Breast epithelium (tissue), 4 donors: ENCODE measurements around the gene HSPB6. TPM values are rescaled to one million over a fixed set of nuclear protein-coding genes. Genes with fewer than 3 reads are reported as not detected.

Source experiments
- DNase-seq, 2 donors: peaks; one replicate each; pipeline ENCODE4 v3.0.0-alpha.2; 2019; ENCODE audit warnings: low spot score in 2 of 2
- H3K27ac ChIP-seq, 2 donors: fragments of 200-600 bp; sonication (generic) in 1 of 2; one replicate each; pipeline ENCODE4 v1.5.1; 2016 to 2019; ENCODE audit warnings: mild to moderate bottlenecking in 1 of 2
- H3K27me3 ChIP-seq, 2 donors: fragments of 200-600 bp; sonication (generic) in 1 of 2; one replicate each; pipeline versions ENCODE4 v1.5.1 to v1.6.0; 2017 to 2019; ENCODE audit warnings: control low read depth in 1 of 2, mild to moderate bottlenecking in 1 of 2
- H3K36me3 ChIP-seq: fragments of 200-600 bp; one replicate; pipeline ENCODE4 v1.5.1; 2019
- H3K4me1 ChIP-seq, 2 donors: fragments of 200-600 bp; sonication (generic); one replicate each; pipeline ENCODE4 v1.5.1; 2016 to 2019; ENCODE audit warnings: control low read depth in 1 of 2
- H3K4me3 ChIP-seq, 3 donors: fragments of 200-600 bp; sonication (generic); 1 replicate in 2 of 3; 2 replicates in 1 of 3; pipeline ENCODE4 v1.5.1; 2016 to 2019; ENCODE audit warnings: mild to moderate bottlenecking in 3 of 3, moderate library complexity in 2 of 3
- H3K9me3 ChIP-seq, 2 donors: fragments of 200-600 bp; sonication (generic) in 1 of 2; one replicate each; pipeline ENCODE4 v1.5.1; 2016 to 2019; ENCODE audit warnings: control low read depth in 1 of 2
- POLR2A ChIP-seq: fragments of 450-650 bp; IDR thresholded peaks from one replicate; pipeline ENCODE4 v1.6.1; 2016; ENCODE audit warnings: antibody characterized with exemption, mild to moderate bottlenecking, moderate library complexity
- POLR2AphosphoS5 ChIP-seq, 3 donors: sonication (generic); formaldehyde crosslinking; IDR thresholded peaks; one replicate each; pipeline ENCODE4 v1.6.1; 2017; ENCODE audit warnings: antibody characterized with exemption in 3 of 3
- intact Hi-C: fragments of 100-400 bp; cut with DNase I; formaldehyde crosslinking; loops from one replicate; pipeline ENCODE4 v1.15.1; 2023; ENCODE audit warnings: low total_unique reads
- total RNA-seq, 3 donors: library from RNA; depleted of rRNA; stranded (reverse); fragments of >200 nt; gene quantifications; one replicate each; pipeline ENCODE4 v1.1.0, GENCODE V29; 2016
- TF ChIP-seq, protein P1 (sequence below), 3 donors: fragments of 450-650 bp; IDR thresholded peaks; one replicate each; pipeline ENCODE4 v1.5.1; 2016 to 2017; ENCODE audit warnings: antibody characterized with exemption in 3 of 3, mild to moderate bottlenecking in 3 of 3, moderate library complexity in 3 of 3

The HSPB6 gene
- total RNA-seq, 3 donors from 2014 or later = 31.0 to 144 (median 81.9) TPM

DNA sequence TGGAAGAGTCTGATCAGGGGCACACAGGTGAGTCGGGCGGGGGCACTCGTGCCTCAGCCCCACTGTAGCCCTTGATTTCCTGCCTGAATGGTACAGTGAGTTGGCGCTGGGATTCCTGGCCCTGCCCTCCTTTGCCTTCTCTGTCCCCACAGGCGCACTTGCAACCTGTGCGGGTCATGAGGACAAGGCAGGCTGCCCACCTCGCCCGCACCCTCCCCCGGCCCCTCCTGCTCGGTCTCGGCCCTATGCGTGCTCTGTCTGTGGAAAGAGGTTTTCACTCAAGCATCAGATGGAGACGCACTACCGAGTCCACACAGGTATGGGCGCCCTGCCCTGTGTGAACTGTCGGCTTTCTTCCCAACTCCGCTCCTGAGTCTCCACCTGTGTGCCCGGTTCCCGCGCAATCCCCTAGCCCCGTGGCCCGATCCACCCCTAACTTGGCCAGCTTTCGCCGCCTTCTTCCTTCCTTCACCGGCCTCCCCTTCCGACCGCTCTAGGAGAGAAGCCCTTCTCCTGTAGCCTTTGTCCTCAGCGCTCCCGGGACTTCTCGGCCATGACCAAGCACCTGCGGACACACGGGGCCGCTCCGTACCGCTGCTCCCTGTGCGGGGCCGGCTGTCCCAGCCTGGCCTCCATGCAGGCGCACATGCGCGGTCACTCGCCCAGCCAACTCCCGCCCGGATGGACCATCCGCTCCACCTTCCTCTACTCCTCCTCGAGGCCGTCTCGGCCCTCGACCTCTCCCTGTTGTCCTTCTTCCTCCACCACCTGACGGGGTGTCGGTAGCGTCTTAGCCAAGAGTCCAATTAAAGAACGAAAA, 40.6 kb downstream of the HSPB6 start:
- intact Hi-C loops = no loop called here
- no peaks in the 10 kb centered on the region for H3K36me3 ChIP-seq
- H3K4me1 ChIP-seq = peaks cover 17 to 19% of the 10 kb centered on the region in 2 donors
- peak overlapping the region; percentile 88 to 93 for H3K27ac ChIP-seq
- H3K4me3 ChIP-seq = peak overlapping the region; percentile 76 to 93 (median 90)
- TF ChIP-seq POLR2AphosphoS5 (IDR thresholded peaks at IDR 0.05) = no peak
- TF ChIP-seq, protein P1, sequence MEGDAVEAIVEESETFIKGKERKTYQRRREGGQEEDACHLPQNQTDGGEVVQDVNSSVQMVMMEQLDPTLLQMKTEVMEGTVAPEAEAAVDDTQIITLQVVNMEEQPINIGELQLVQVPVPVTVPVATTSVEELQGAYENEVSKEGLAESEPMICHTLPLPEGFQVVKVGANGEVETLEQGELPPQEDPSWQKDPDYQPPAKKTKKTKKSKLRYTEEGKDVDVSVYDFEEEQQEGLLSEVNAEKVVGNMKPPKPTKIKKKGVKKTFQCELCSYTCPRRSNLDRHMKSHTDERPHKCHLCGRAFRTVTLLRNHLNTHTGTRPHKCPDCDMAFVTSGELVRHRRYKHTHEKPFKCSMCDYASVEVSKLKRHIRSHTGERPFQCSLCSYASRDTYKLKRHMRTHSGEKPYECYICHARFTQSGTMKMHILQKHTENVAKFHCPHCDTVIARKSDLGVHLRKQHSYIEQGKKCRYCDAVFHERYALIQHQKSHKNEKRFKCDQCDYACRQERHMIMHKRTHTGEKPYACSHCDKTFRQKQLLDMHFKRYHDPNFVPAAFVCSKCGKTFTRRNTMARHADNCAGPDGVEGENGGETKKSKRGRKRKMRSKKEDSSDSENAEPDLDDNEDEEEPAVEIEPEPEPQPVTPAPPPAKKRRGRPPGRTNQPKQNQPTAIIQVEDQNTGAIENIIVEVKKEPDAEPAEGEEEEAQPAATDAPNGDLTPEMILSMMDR (IDR thresholded peaks at IDR 0.05) = no peak
- H3K27me3 ChIP-seq = no peaks in the 10 kb centered on the region
- H3K9me3 ChIP-seq = no peaks in the 10 kb centered on the region
- DNase-seq = peak in 1 of 2 donors; percentile 70

DNA sequence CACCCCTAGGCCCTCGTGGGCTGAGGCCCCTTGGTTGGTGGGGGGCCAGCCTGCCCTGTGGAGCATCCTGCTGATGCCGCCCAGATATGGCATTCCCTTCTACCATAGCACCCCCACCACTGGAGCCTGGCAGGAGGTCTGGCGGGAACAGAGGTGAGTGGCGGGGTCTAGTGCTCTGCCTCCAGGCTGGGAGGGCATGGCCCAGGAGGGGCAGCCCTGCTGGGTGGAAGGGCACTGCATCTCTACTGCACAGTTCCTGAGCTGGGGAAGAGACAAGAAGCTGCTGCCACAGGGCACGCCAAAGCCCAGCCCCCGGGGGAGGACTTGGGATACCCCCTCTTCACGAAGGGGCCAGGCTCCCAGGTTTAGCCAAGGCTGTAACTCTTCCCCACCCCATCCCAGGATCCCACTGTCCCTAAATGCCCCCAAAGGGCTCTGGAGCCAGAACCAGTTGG, 41.4 kb downstream of the HSPB6 start:
- no peaks in the 10 kb centered on the region for H3K36me3 ChIP-seq
- H3K9me3 ChIP-seq = no peaks in the 10 kb centered on the region
- no peak for DNase-seq
- H3K4me3 ChIP-seq = peak overlapping the region in 2 of 3 donors; percentile 90 to 93
- peak overlapping the region; percentile 88 to 93 for H3K27ac ChIP-seq
- intact Hi-C loops = no loop called here
- peaks cover 17 to 19% of the 10 kb centered on the region in 2 donors for H3K4me1 ChIP-seq
- H3K27me3 ChIP-seq = no peaks in the 10 kb centered on the region
- TF ChIP-seq POLR2AphosphoS5 (IDR thresholded peaks at IDR 0.05) = no peak
- no peak for TF ChIP-seq POLR2A
- TF ChIP-seq, protein P1 (IDR thresholded peaks at IDR 0.05) = no peak

DNA sequence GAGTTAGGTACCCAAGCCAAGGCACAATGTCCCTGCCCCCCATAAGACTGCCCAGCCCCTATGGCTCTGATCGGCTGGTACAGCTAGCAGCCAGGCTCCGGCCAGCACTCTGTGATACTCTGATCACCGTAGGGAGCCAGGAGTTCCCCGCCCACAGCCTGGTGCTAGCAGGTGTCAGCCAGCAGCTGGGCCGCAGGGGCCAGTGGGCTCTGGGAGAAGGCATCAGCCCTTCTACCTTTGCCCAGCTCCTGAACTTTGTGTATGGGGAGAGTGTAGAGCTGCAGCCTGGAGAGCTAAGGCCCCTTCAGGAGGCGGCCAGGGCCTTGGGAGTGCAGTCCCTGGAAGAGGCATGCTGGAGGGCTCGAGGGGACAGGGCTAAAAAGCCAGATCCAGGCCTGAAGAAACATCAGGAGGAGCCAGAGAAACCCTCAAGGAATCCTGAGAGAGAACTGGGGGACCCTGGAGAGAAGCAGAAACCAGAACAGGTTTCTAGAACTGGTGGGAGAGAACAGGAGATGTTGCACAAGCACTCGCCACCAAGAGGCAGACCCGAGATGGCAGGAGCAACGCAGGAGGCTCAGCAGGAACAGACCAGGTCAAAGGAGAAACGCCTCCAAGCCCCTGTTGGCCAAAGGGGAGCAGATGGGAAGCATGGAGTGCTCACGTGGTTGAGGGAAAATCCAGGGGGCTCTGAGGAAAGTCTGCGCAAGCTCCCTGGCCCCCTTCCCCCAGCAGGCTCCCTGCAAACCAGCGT, 42.1 kb downstream of the HSPB6 start:
- Histone ChIP-seq H3K4me1 (peaks cover 17 to 19% of the 10 kb centered on the region in 2 donors), H3K9me3 (no peaks in the 10 kb centered on the region), H3K4me3 (no peak overlapping the region), H3K27ac (no peak overlapping the region), H3K27me3 (no peaks in the 10 kb centered on the region), H3K36me3 (no peaks in the 10 kb centered on the region)
- intact Hi-C loops = no loop called here
- no peak for DNase-seq
- TF ChIP-seq POLR2A (no peak), POLR2AphosphoS5 (IDR thresholded peaks at IDR 0.05) (no peak)
- TF ChIP-seq, protein P1 (IDR thresholded peaks at IDR 0.05) = no peak

DNA sequence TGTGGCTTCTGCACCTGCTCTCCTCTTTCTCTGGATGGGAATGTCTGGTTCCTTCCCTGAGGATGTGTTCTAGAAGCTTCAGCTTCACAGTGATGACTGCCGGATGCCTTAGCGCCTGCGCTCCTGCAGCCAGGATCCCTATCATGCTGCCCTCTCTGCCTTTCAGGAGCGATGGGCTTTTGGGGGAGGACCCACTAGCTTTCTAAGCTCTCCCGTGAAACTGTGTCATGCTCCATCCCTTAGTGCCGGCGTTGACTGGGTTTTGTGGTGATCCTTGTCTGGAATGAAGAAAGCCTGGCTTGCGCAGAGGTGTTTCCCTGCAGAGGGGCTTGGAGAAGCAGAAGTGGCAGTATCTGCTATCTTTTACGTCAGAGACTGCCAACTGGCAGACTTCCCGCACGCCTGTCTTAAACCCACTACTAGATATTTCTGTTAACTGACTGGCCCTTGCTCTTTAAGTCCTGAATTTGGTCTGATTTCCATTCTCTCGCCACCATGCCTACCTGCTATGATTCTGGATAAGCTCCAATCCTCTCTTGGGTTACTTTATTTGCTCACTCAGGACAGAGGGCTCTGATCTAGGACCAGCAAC, 42.8 kb downstream of the HSPB6 start:
- Histone ChIP-seq H3K27me3 (no peaks in the 10 kb centered on the region), H3K9me3 (no peaks in the 10 kb centered on the region), H3K4me3 (no peak overlapping the region), H3K36me3 (no peaks in the 10 kb centered on the region), H3K27ac (no peak overlapping the region), H3K4me1 (peaks cover 11 to 12% of the 10 kb centered on the region in 2 donors)
- TF ChIP-seq, protein P1 (IDR thresholded peaks at IDR 0.05) = no peak
- no peak for TF ChIP-seq POLR2AphosphoS5 (IDR thresholded peaks at IDR 0.05)
- no peak for TF ChIP-seq POLR2A
- no peak for DNase-seq
- intact Hi-C loops = no loop called here
